Lower leg skin (tissue), 3 donors: ENCODE results near the gene CYSLTR2.

Experiments used
- POLR2A ChIP-seq, 2 donors: fragments of 450-650 bp; IDR thresholded peaks; one replicate each; pipeline ENCODE4 v1.6.1; 2016 to 2017; ENCODE audit warnings: antibody characterized with exemption in 2 of 2, mild to moderate bottlenecking in 1 of 2, moderate library complexity in 1 of 2
- TF ChIP-seq, protein P1 (sequence below), 3 donors: fragments of 450-650 bp; IDR thresholded peaks; one replicate each; pipeline ENCODE4 v1.5.1; 2016; ENCODE audit warnings: antibody characterized with exemption in 3 of 3, mild to moderate bottlenecking in 3 of 3, moderate library complexity in 2 of 3

DNA sequence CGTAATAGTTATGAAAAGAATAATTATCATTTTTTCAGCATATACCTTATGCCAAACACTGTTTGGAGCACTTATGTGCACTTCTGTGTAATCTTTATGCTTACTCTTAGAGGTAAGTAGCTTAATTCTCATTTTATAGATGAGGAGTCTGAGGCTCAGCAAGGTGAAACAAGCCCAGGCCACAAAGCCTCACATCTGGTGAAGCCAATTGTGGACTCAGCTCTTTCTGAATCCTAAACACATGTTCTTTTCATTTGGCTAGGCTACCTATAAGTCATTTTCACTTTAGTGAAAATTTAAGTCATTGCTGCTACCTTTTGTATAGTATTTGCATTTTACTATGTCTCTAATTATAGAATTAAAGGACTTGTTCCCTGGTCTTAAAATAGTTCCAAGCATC, 84.0 kb downstream of the CYSLTR2 start:
- TF ChIP-seq, protein P1, sequence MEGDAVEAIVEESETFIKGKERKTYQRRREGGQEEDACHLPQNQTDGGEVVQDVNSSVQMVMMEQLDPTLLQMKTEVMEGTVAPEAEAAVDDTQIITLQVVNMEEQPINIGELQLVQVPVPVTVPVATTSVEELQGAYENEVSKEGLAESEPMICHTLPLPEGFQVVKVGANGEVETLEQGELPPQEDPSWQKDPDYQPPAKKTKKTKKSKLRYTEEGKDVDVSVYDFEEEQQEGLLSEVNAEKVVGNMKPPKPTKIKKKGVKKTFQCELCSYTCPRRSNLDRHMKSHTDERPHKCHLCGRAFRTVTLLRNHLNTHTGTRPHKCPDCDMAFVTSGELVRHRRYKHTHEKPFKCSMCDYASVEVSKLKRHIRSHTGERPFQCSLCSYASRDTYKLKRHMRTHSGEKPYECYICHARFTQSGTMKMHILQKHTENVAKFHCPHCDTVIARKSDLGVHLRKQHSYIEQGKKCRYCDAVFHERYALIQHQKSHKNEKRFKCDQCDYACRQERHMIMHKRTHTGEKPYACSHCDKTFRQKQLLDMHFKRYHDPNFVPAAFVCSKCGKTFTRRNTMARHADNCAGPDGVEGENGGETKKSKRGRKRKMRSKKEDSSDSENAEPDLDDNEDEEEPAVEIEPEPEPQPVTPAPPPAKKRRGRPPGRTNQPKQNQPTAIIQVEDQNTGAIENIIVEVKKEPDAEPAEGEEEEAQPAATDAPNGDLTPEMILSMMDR (IDR thresholded peaks at IDR 0.05) = no peak
- no peak for TF ChIP-seq POLR2A (IDR thresholded peaks at IDR 0.05)
